Superior temporal gyrus (tissue), 1 donor: ENCODE results near the gene DPP8.
"Not testable (repeated sequence)": the region's sequence is repeated elsewhere in the genome, so short reads cannot be mapped to it uniquely, and the experiment has no call there.

Experiments used
- DNase-seq: peaks from one replicate; pipeline ENCODE4 v3.0.0-alpha.2; 2016; ENCODE audit errors: extremely low spot score

Gene DPP8

GRCh38 chr15:65404186-65404872, 113.2 kb downstream of the DPP8 start:
- no peak for DNase-seq

- no peak for DNase-seq
Measured at GRCh38 chr15:65402961-65403360, 114.5 kb downstream of the DPP8 start.

GRCh38 chr15:65401611-65402240, 115.8 kb downstream of the DPP8 start:
- no peak for DNase-seq

- DNase-seq = peak; percentile 58
Measured at GRCh38 chr15:65400760-65401610, 116.5 kb downstream of the DPP8 start.

- DNase-seq = no peak
Measured at GRCh38 chr15:65399997-65400396, 117.5 kb downstream of the DPP8 start.

- no peak for DNase-seq
Measured at GRCh38 chr15:65399001-65399706, 118.3 kb downstream of the DPP8 start.

GRCh38 chr15:65398486-65398885, 119.0 kb downstream of the DPP8 start:
- not testable (repeated sequence) for DNase-seq

GRCh38 chr15:65396965-65397317, 120.5 kb downstream of the DPP8 start:
- DNase-seq = no peak

GRCh38 chr15:65396283-65396964, 121.1 kb downstream of the DPP8 start:
- no peak for DNase-seq

- no peak for DNase-seq
Measured at GRCh38 chr15:65395567-65396202, 121.8 kb downstream of the DPP8 start.

- DNase-seq = no peak
Measured at GRCh38 chr15:65394936-65395335, 122.6 kb downstream of the DPP8 start.

GRCh38 chr15:65394280-65394789, 123.2 kb downstream of the DPP8 start:
- no peak for DNase-seq

GRCh38 chr15:65393557-65393956, 123.9 kb downstream of the DPP8 start:
- no peak for DNase-seq

GRCh38 chr15:65393091-65393490, 124.4 kb downstream of the DPP8 start:
- DNase-seq = no peak
